Measurements from ENCODE around the gene APOC1. TPM values are rescaled to one million over a fixed set of nuclear protein-coding genes. Genes with fewer than 3 reads are reported as not detected.

Gene APOC1
- total RNA-seq, 1 donor from 2014 or later: 89.4 TPM

GRCh38 chr19:44891016-44891882, 23.2 kb upstream of the APOC1 start, which contains the start of gene TOMM40:
Gene TOMM40 (plus strand): TSS chr19:44891254. CDS start chr19:44891416, 162 bp downstream.
- Mint-ChIP-seq H3K36me3 (ENCODE audit: insufficient read depth) (peaks cover 31% of the 10 kb centered on the region), H3K27ac (peak within 1 kb of the TSS; percentile 97), H3K4me3 (ENCODE audit: low read depth) (peak within 1 kb of the TSS; percentile 82), H3K27me3 (no peaks in the 10 kb centered on the region), H3K4me1 (ENCODE audit: low read depth) (peaks cover 17% of the 10 kb centered on the region), H3K9me3 (ENCODE audit: low read depth) (no peaks in the 10 kb centered on the region)
- peak; percentile 22 for DNase-seq (ENCODE audit: low spot score, unreplicated experiment)
- TF ChIP-seq CTCF (IDR thresholded peaks at IDR 0.05; ENCODE audit: unreplicated experiment): peak; percentile 21

- Mint-ChIP-seq H3K4me1 (ENCODE audit: low read depth) (peaks cover 17% of the 10 kb centered on the region), H3K27me3 (no peaks in the 10 kb centered on the region), H3K4me3 (ENCODE audit: low read depth) (peak overlapping the region; percentile 82), H3K27ac (no peak overlapping the region), H3K36me3 (ENCODE audit: insufficient read depth) (peaks cover 24% of the 10 kb centered on the region), H3K9me3 (ENCODE audit: low read depth) (no peaks in the 10 kb centered on the region)
- DNase-seq (ENCODE audit: low spot score, unreplicated experiment): no peak
- no peak for TF ChIP-seq CTCF (IDR thresholded peaks at IDR 0.05; ENCODE audit: unreplicated experiment)
These were observed 21.5 kb upstream of the APOC1 start for GRCh38 chr19:44892932-44893331.

- H3K4me1 Mint-ChIP-seq (ENCODE audit: low read depth): peaks cover 17% of the 10 kb centered on the region
- TF ChIP-seq CTCF (IDR thresholded peaks at IDR 0.05; ENCODE audit: unreplicated experiment): no peak
- H3K36me3 Mint-ChIP-seq (ENCODE audit: insufficient read depth): peaks cover 20% of the 10 kb centered on the region
- no peak overlapping the region for H3K27ac Mint-ChIP-seq
- H3K4me3 Mint-ChIP-seq (ENCODE audit: low read depth): peak overlapping the region; percentile 82
- H3K27me3 Mint-ChIP-seq: no peaks in the 10 kb centered on the region
- H3K9me3 Mint-ChIP-seq (ENCODE audit: low read depth): no peaks in the 10 kb centered on the region
- DNase-seq (ENCODE audit: low spot score, unreplicated experiment): no peak
These were observed 20.9 kb upstream of the APOC1 start for GRCh38 chr19:44893332-44894051.

DNA sequence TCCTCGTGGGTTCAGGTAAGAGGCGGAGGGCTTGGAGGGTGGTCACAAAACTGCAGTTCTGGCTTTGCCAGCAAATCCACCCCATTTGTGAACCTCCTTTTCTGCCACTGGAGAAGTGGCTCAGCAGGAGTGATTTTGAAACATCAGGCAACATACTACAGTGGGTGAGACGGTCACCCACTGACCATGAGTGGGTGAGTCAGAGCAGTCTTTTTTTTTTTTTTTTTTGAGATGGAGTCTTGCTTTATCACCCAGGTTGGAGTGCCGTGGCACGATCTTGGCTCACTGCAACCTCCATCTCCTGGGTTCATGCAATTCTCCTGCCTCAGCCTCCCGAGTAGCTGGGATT, 20.4 kb upstream of the APOC1 start:
- no peaks in the 10 kb centered on the region for H3K27me3 Mint-ChIP-seq
- no peaks in the 10 kb centered on the region for H3K9me3 Mint-ChIP-seq (ENCODE audit: low read depth)
- H3K36me3 Mint-ChIP-seq (ENCODE audit: insufficient read depth): peaks cover 19% of the 10 kb centered on the region
- no peak overlapping the region for H3K27ac Mint-ChIP-seq
- peaks cover 17% of the 10 kb centered on the region for H3K4me1 Mint-ChIP-seq (ENCODE audit: low read depth)
- no peak overlapping the region for H3K4me3 Mint-ChIP-seq (ENCODE audit: low read depth)
- DNase-seq (ENCODE audit: low spot score, unreplicated experiment): no peak
- no peak for TF ChIP-seq CTCF (IDR thresholded peaks at IDR 0.05; ENCODE audit: unreplicated experiment)

GRCh38 chr19:44894946-44895345, 19.5 kb upstream of the APOC1 start:
- peaks cover 16% of the 10 kb centered on the region for H3K4me1 Mint-ChIP-seq (ENCODE audit: low read depth)
- H3K9me3 Mint-ChIP-seq (ENCODE audit: low read depth): no peaks in the 10 kb centered on the region
- H3K27me3 Mint-ChIP-seq: no peaks in the 10 kb centered on the region
- TF ChIP-seq CTCF (IDR thresholded peaks at IDR 0.05; ENCODE audit: unreplicated experiment): no peak
- no peak overlapping the region for H3K27ac Mint-ChIP-seq
- peaks cover 19% of the 10 kb centered on the region for H3K36me3 Mint-ChIP-seq (ENCODE audit: insufficient read depth)
- DNase-seq (ENCODE audit: low spot score, unreplicated experiment): no peak
- no peak overlapping the region for H3K4me3 Mint-ChIP-seq (ENCODE audit: low read depth)

Measured in progenitor cell of endocrine pancreas (in vitro differentiated cells).